Retina (tissue), 1 donor: Measurements from ENCODE around the gene CNST.
A peak's percentile ranks its signal among the peaks of the same experiment; 100 is the strongest.
"Not testable (repeated sequence)": the region's sequence is repeated elsewhere in the genome, so short reads cannot be mapped to it uniquely, and the experiment has no call there.

ENCODE experiments used
- DNase-seq: peaks from one replicate; pipeline ENCODE4 v3.0.0-alpha.2; 2016

CNST gene

GRCh38 chr1:246680190-246680589, 113.9 kb downstream of the CNST start:
- no peak for DNase-seq

GRCh38 chr1:246680696-246681130, 114.5 kb downstream of the CNST start:
- peak; percentile 55 for DNase-seq

GRCh38 chr1:246681900-246682895, 115.9 kb downstream of the CNST start:
- peak; percentile 72 for DNase-seq

- DNase-seq = no peak
Observed at GRCh38 chr1:246683521-246683920, 117.3 kb downstream of the CNST start.

- DNase-seq = no peak
Observed at GRCh38 chr1:246687002-246687401, 120.7 kb downstream of the CNST start.

GRCh38 chr1:246689409-246690008, 123.3 kb downstream of the CNST start:
- DNase-seq = peak; percentile 81

- DNase-seq = no peak
Observed at GRCh38 chr1:246690100-246690499, 123.8 kb downstream of the CNST start.

GRCh38 chr1:246691622-246692495, 125.6 kb downstream of the CNST start:
- peak; percentile 61 for DNase-seq

- DNase-seq = not testable (repeated sequence)
Observed at GRCh38 chr1:246694213-246694895, 128.1 kb downstream of the CNST start.

- no peak for DNase-seq
Observed at GRCh38 chr1:246695136-246695535, 128.9 kb downstream of the CNST start.

GRCh38 chr1:246695666-246696065, 129.4 kb downstream of the CNST start:
- no peak for DNase-seq

- no peak for DNase-seq
Observed at GRCh38 chr1:246698466-246699094, 132.3 kb downstream of the CNST start.

GRCh38 chr1:246699095-246699735, 133.0 kb downstream of the CNST start:
- DNase-seq = peak; percentile 80

GRCh38 chr1:246703581-246703980, 137.3 kb downstream of the CNST start:
- no peak for DNase-seq

- DNase-seq = no peak
Observed at GRCh38 chr1:246705368-246705767, 139.1 kb downstream of the CNST start.

- DNase-seq = no peak
Observed at GRCh38 chr1:246708166-246708565, 141.9 kb downstream of the CNST start.

GRCh38 chr1:246709196-246709595, 142.9 kb downstream of the CNST start:
- no peak for DNase-seq

GRCh38 chr1:246709835-246710234, 143.6 kb downstream of the CNST start:
- no peak for DNase-seq

GRCh38 chr1:246711548-246712003, 145.3 kb downstream of the CNST start:
- DNase-seq = no peak

GRCh38 chr1:246712428-246712827, 146.2 kb downstream of the CNST start:
- not testable (repeated sequence) for DNase-seq
